GM18499 (cell line): ENCODE measurements around the gene GSTT2.
"Not testable (repeated sequence)": the region's sequence is repeated elsewhere in the genome, so short reads cannot be mapped to it uniquely, and the experiment has no call there.

Source experiments
- ATAC-seq: cut with Tn5 transposase; IDR thresholded peaks from one replicate; pipeline ENCODE4 v1.9.1; 2021; ENCODE audit warnings: moderate number of reproducible peaks; ENCODE audit not compliant: insufficient read depth, unreplicated experiment

GSTT2 gene

GRCh38 chr22:23971927-23972326, 8.0 kb upstream of the GSTT2 start:
- ATAC-seq, result not testable (repeated sequence)

GRCh38 chr22:23974345-23974744, 5.6 kb upstream of the GSTT2 start, which contains the start of gene DDT:
Gene DDT, minus strand, starts transcription at chr22:23974441. Its CDS starts 27 bp downstream, at chr22:23974414.
- not testable (repeated sequence) for ATAC-seq

GRCh38 chr22:23974836-23975352, 5.0 kb upstream of the GSTT2 start:
- ATAC-seq, result not testable (repeated sequence)

DNA sequence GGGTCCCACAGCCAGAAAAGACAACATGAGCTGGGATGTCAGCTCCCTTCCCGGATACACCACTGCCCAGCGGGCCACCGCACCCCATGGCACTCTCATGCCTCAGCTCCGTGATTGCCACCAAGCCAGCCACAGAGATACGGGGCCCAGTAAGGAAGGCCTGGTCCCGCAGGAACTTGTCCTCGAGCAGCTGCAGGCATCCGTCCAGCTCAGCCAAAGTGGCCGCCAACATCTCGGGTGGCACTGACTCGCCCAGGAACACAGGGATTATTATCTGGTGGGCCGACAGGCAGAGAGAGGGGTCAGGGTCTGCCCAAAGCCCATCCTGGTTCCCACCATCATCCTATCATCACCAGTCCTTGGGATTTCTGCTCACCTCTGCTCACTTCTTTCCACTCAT, 2.6 kb upstream of the GSTT2 start:
- not testable (repeated sequence) for ATAC-seq

DNA sequence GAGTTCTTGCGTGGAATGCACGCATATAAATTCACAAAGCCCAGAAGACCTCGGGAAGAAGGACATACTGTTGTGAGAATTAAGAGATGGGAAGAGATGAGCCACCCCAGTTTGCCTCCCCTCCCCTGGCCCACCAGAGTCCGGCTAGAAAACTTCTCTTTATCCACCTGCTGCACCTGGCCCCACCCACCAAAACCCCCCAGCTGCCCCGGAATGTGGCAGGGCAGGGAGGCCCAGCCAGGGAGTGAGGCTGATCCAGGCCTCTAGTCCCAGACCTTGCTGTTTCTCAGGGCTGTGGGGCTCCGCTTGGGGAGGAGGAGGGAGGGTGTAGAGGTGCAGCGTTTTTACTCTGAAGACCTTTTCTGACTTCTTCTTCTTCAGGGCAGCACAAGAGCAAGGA, 633 bp downstream of the GSTT2 start:
- not testable (repeated sequence) for ATAC-seq

DNA sequence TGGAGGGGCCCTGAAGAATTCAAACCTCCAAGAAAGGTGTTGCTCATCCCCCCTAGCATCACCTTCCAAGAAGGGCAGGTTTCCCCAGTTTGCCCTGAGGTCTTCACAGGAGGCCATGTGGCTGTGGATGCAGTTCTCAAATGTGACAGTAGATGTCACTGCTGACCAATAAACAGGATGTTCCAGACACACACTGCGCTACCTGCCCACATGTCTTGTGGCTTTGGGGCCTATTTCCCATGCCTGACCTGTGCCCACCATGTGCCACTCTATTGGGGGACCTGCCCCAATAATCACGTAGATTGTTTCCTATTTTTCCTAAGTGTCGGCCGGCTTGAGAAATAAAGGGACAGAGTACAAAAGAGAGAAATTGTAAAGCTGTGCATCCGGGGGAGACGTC, 4.5 kb downstream of the GSTT2 start:
- no peak for ATAC-seq

GRCh38 chr22:23986089-23986488, 6.2 kb downstream of the GSTT2 start:
- not testable (repeated sequence) for ATAC-seq

DNA sequence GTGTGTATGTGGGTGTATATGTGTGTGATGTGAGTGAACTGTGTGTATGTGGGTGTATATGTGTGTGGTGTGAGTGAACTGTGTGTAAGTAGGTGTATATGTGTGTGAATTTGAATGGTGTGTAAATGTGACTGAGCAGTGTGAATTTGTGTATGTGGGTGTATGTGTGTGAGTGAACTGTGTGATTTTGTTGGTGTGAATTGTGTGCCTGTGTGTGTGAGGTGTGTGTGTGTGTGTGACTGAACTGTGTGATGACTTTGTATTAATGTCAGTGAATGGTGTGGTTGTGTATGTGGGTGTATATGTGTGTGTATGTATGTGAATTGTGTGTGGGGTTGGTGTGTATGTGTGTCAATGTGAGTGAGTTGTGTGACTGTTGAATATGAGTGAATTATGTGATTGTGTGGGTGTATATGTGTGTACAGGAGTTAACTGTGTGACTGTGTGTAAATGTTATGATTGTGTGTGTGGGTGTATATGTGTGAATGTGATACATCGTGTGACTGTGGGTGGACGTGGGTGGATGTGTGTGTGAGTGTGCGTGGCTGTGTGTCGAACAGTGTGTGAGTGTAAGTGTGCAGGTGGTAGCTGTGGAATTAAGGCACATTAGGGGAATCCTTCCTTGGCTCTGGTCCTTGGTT, 6.7 kb downstream of the GSTT2 start:
- not testable (repeated sequence) for ATAC-seq

- not testable (repeated sequence) for ATAC-seq
Measured at GRCh38 chr22:23989583-23990244, 9.8 kb downstream of the GSTT2 start.

DNA sequence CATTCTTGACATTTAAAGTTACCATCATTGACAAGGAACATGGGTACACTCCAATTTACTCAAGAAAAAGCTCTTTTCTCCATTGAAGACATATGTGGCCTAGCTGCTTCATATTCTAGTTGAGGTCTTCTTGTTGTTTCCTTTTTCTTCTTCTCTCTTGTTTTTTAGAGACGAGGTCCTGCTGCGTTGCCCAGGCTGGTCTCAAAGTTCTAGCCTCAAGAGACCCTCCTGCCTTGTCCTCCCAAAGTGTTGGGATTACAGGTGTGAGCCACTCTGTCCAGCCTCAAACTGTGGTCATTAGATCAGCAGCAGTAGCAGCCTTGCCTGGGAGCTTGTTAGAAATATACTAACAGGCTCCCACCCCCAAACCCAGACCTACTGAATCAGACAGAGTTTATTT, 13.1 kb downstream of the GSTT2 start:
- ATAC-seq, result not testable (repeated sequence)

GRCh38 chr22:23993581-23994177, 13.7 kb downstream of the GSTT2 start:
- ATAC-seq, result not testable (repeated sequence)

GRCh38 chr22:23997092-23997491, 17.2 kb downstream of the GSTT2 start:
- no peak for ATAC-seq

- ATAC-seq, result not testable (repeated sequence)
Measured at GRCh38 chr22:23999779-24000178, 19.8 kb downstream of the GSTT2 start.

GRCh38 chr22:24001314-24001713, 21.4 kb downstream of the GSTT2 start:
- no peak for ATAC-seq

GRCh38 chr22:24002272-24002671, 22.3 kb downstream of the GSTT2 start:
- ATAC-seq, result no peak

DNA sequence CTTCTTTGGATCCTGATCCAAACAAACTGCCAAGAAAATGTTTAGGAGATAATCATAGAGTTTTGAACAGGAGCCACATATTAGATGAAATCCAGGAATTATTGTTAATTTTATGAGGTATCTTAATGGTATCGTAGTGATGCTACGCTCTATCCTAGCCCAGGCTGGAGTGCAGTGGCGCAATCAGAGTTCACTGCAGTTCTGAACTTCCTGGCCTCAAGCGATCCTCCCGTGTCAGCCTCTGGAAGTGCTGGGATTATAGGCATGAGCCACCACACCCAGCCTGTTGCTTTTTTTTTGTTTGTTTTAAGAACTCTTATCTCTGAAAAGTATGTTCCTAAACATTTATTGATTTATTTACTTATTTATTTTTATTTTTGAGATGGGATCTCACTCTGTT, 22.9 kb downstream of the GSTT2 start:
- ATAC-seq, result no peak

DNA sequence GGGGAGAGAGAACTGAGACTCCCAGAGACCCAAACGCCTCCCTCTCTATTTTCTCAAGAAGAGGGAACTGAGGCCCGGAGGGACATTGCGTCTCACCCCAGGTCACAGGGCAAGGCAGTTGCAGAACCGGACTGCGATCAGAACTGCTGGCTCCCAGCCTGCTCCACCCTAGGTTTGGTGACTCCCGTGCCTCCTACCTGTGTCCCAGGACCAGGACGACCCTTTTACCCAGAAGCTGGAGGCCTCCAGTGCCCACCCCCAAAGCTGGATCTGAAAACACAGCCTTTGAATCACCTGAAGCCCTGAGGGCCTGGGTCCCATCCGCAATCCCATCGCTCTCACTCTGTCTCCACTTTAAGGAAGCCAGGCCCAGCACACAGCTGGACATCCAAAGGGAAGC, 24.0 kb downstream of the GSTT2 start:
- ATAC-seq, result no peak

GRCh38 chr22:24005201-24005600, 25.3 kb downstream of the GSTT2 start, which contains the start of gene GSTT4:
Gene GSTT4, minus strand, starts transcription at chr22:24005453. Its CDS starts 97 bp downstream, at chr22:24005356.
- ATAC-seq, result no peak

DNA sequence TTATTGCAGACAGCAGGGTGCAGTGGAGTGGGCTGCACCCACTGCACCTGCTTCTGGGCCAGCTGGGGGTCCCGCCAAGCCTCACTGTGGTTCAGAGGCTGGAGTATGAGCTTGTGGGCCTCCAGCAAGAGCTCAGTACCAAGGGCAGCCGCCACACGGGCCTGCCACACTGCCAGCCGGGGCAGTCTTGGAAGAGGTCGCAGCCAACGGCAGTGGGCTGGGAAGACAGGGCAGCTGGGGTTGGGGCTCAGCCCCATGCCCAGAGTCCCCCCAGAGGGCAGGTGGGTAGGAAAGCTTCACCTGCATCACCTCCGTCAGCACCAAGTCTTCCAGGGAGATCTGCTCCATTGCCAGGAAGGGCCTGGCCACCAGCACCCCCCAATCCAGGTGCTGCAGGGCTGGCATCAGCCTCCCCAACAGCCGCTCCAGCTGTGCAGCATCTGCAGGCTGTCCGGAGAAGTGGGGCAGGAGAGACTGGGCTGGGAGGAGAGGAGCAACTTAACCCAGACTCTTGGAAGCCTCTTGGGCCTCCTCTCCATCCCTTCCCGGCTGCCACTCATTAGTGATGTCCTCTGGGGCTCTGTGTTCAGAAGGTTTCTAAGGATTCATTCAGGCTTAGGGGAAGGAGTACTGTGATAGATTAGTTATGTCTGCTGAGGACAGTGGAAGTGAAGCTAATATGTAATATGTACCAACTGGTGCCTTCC, 26.4 kb downstream of the GSTT2 start:
- ATAC-seq, result no peak

- no peak for ATAC-seq
Measured at GRCh38 chr22:24006914-24007214, 26.9 kb downstream of the GSTT2 start.
